ENCODE measurements around the gene CACNA1F.

CACNA1F gene

GRCh38 chrX:49233176-49233575, at the start of gene CACNA1F:
Gene CACNA1F, minus strand, starts transcription at chrX:49233340. Its CDS starts 31 bp downstream, at chrX:49233309.
- no peak for DNase-seq

GRCh38 chrX:49282647-49283011, 49.5 kb upstream of the CACNA1F start:
- no peak for DNase-seq

GRCh38 chrX:49278081-49278480, 44.9 kb upstream of the CACNA1F start:
- DNase-seq, result no peak

- DNase-seq, result no peak
Observed at GRCh38 chrX:49277535-49277830, 44.3 kb upstream of the CACNA1F start.

- no peak for DNase-seq
Observed at GRCh38 chrX:49276671-49277534, 43.8 kb upstream of the CACNA1F start.

- no peak for DNase-seq
Observed at GRCh38 chrX:49276207-49276606, 43.1 kb upstream of the CACNA1F start.

GRCh38 chrX:49273181-49273727, 40.1 kb upstream of the CACNA1F start:
- no peak for DNase-seq

- DNase-seq, result no peak
Observed at GRCh38 chrX:49272421-49272820, 39.3 kb upstream of the CACNA1F start.

- no peak for DNase-seq
Observed at GRCh38 chrX:49271341-49271740, 38.2 kb upstream of the CACNA1F start.

GRCh38 chrX:49270249-49270921, 37.2 kb upstream of the CACNA1F start:
- DNase-seq, result no peak

GRCh38 chrX:49269767-49270248, 36.7 kb upstream of the CACNA1F start, which contains the start of gene PPP1R3F:
Gene PPP1R3F, plus strand, starts transcription at chrX:49269793. Its CDS starts 77 bp downstream, at chrX:49269870.
- no peak for DNase-seq

- peak; percentile 94 for DNase-seq
Observed at GRCh38 chrX:49269010-49269766, 36.0 kb upstream of the CACNA1F start.

GRCh38 chrX:49268702-49269009, 35.5 kb upstream of the CACNA1F start:
- no peak for DNase-seq

GRCh38 chrX:49266523-49267445, 33.6 kb upstream of the CACNA1F start:
- no peak for DNase-seq

- no peak for DNase-seq
Observed at GRCh38 chrX:49264460-49264859, 31.3 kb upstream of the CACNA1F start, which contains the start of gene FOXP3. Gene FOXP3, minus strand, starts transcription at chrX:49264710. Its CDS starts 6,205 bp downstream, at chrX:49258505.

GRCh38 chrX:49263631-49264030, 30.5 kb upstream of the CACNA1F start:
- no peak for DNase-seq

- no peak for DNase-seq
Observed at GRCh38 chrX:49262603-49263002, 29.5 kb upstream of the CACNA1F start.

- DNase-seq, result no peak
Observed at GRCh38 chrX:49260221-49260985, 27.3 kb upstream of the CACNA1F start.

GRCh38 chrX:49258749-49259124, 25.6 kb upstream of the CACNA1F start:
- no peak for DNase-seq

GRCh38 chrX:49257846-49258748, 25.0 kb upstream of the CACNA1F start:
- no peak for DNase-seq
